Stomach (tissue), 4 donors: Measurements from ENCODE around the gene DLG2.

Source experiments
- POLR2A ChIP-seq, 4 donors: fragments of 450-650 bp; IDR thresholded peaks; one replicate each; pipeline ENCODE4 v1.6.1; 2016; ENCODE audit warnings: antibody characterized with exemption in 4 of 4, control low read depth in 2 of 4, mild to moderate bottlenecking in 1 of 4, moderate library complexity in 1 of 4
- TF ChIP-seq, protein P1 (sequence below), 7 experiments: fragments of 450-650 bp in 4 of 7; fragments of 200-600 bp in 3 of 7; sonication (generic) in 3 of 7; IDR thresholded peaks; one replicate each; pipeline ENCODE4 v1.5.1; 2016 to 2019; ENCODE audit warnings: antibody characterized with exemption in 7 of 7, control low read depth in 2 of 7, mild to moderate bottlenecking in 1 of 7

GRCh38 chr11:83908298-83908856 is 1718.8 kb downstream of the DLG2 start:
- TF ChIP-seq POLR2A (IDR thresholded peaks at IDR 0.05), result no peak
- TF ChIP-seq, protein P1, sequence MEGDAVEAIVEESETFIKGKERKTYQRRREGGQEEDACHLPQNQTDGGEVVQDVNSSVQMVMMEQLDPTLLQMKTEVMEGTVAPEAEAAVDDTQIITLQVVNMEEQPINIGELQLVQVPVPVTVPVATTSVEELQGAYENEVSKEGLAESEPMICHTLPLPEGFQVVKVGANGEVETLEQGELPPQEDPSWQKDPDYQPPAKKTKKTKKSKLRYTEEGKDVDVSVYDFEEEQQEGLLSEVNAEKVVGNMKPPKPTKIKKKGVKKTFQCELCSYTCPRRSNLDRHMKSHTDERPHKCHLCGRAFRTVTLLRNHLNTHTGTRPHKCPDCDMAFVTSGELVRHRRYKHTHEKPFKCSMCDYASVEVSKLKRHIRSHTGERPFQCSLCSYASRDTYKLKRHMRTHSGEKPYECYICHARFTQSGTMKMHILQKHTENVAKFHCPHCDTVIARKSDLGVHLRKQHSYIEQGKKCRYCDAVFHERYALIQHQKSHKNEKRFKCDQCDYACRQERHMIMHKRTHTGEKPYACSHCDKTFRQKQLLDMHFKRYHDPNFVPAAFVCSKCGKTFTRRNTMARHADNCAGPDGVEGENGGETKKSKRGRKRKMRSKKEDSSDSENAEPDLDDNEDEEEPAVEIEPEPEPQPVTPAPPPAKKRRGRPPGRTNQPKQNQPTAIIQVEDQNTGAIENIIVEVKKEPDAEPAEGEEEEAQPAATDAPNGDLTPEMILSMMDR (IDR thresholded peaks at IDR 0.05), result no peak
